HG03469 (cell line): ENCODE measurements around the gene PGS1.

Experiments
- ATAC-seq: cut with Tn5 transposase; IDR thresholded peaks from one replicate; pipeline ENCODE4 v1.9.1; 2021; ENCODE audit warnings: mild to moderate bottlenecking, moderate library complexity, moderate number of reproducible peaks; ENCODE audit not compliant: unreplicated experiment

Gene PGS1

DNA sequence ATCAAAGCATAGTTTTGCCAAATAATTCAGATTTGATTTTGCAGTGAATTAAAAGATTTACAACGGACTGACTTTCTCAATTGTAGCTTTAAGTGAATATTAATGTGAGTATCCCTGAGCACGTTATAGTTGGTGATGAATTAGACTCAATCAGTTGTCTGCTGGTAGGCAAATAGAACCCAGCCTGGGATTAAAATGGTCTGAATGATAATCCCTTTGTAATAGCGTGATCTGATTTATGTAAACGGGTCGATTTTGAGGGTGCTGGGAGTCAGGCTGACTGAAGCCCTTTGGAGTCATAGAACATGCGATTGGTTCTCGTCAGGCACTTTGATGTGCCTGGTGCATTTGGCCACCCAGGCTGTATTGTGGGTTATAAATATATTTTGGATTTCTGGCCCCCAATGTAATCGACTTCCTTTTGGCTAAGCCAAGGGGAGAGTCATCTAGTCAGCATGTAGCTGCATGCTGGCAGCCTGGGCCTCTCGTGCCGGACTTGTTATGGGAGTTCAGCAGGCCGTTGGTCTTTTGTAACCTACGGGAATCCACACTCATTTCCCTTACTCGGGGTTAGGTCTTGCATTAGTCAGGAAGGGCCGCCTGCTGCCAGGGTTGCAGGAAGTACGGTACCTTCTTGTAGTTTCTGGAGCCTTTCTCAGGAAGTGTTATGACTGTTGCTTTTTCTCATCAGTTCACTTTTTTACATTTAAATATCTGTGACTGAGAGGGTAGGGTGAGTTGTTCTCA, 5.4 kb downstream of the PGS1 start:
- no peak for ATAC-seq

- no peak for ATAC-seq
Measured at GRCh38 chr17:78384479-78385175, 6.2 kb downstream of the PGS1 start.

- no peak for ATAC-seq
Measured at GRCh38 chr17:78387977-78388941, 9.8 kb downstream of the PGS1 start.

DNA sequence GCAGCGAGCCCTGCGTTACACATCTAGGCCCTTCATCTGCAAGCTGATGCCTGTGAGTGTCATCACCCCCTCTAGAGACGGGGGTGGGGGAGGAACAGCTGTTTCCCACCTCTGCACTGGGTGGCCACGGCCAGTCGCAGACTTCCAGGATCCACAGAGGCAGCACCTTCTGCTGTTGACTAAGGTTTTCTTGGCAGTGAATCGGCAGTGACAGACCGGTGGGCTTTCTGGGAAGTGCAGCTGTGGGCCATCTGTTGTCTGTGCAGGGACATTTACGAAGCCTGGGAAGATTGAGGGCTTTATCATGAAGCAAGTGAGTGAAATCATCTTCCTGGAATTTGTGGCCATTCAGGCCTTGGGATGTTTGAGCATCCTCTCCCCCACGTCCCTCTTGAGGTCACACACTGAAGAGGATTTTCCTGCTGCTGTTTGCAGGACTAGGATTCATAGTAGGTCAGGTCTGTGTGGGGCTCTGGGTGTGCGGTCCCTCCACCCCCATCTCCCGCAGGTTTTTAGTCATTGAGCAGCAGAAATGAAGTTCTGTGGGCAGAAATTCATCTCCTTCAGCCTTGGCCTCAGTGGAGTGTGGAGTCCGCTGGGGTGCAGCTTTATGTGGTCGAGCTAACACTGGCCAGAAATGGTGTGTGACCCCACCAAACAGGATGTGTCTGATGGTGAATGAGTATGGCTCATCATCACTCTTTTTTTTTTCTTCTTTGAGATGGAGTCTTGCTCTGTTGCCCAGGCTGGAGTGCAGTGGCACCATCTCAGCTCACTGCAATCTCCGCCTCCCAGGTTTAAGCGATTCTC, 12.0 kb downstream of the PGS1 start:
- no peak for ATAC-seq

- no peak for ATAC-seq
Measured at GRCh38 chr17:78391051-78391431, 12.6 kb downstream of the PGS1 start.

DNA sequence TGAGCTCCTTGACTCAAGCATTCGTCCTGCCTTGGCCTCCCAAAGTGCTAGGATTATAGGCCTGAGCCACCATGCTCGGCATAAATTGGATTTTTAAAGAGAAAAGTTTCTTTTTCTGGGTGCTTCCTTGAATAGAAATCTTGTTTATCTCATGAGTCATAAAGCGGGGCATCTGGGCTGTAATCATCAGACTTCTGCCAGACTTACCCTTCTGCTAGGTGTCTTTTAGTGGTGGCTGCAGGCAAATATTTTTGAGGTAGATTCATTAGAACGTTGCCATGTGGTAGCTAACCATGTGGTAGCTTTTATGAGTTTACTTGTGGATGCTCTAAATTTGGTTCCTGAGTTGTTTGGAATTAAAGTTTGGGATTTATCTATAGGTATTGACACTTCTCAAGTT, 13.4 kb downstream of the PGS1 start:
- no peak for ATAC-seq

DNA sequence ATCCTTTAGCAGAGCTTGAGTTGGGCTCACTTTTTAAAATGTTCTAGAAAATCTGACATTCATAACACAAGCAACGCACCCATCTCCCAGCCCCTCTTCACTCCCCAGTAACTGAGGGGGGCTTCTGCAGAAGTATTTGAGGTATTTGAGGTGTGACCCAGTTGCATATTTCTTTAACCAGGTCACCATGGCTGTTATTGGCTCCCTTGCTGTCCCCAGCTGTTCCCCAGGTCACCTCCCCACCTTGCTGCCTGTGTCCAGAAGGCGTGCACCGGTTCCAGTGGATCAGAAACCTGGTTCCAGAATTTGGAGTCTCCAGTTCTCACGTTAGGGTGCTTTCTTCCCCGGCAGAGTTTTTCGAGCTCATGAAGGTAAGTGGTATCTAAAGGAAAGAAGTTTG, 13.8 kb downstream of the PGS1 start:
- ATAC-seq = no peak

DNA sequence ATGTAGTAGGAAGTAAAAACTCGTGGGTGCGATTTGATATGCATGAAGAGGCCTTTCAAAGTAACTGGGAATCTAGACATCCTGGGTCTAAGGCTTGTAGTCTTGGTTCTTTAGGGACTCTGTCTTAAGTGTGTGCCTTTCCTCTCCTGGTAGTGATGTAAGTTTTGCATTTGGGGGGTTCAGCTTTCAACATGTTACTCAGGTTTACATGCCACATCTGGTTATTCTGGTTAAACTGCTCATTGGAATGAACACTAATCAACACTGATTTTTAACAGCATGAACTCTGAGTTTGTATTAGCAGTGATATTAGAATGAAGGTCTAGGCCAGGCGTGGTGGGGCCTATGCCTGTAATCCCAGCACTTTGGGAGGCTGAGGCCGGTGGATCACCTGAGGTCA, 15.1 kb downstream of the PGS1 start:
- ATAC-seq = no peak

- no peak for ATAC-seq
Measured at GRCh38 chr17:78394209-78394608, 15.8 kb downstream of the PGS1 start.

GRCh38 chr17:78395155-78395554, 16.7 kb downstream of the PGS1 start:
- no peak for ATAC-seq

- no peak for ATAC-seq
Measured at GRCh38 chr17:78396441-78397337, 18.2 kb downstream of the PGS1 start.

DNA sequence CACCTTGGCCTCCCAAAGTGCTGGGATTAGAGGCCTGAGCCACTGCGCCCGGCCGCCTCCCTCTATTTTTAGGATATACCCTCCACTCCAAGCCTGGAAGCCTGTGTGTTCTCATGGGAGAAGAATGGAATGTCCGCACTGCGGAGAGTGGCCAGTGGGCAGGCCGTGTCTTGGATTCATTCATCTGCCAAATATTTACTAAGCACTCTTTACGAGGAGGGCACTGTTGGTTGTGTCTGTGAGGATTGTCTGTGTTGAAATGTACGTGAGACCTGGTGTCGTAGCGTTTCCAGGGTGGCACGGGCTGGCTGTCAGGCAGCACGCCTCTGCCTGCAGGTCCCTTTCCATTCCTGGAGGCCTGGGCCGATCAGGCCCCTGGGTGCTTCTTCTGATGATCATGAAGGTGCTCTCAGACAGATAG, 19.2 kb downstream of the PGS1 start:
- no peak for ATAC-seq

DNA sequence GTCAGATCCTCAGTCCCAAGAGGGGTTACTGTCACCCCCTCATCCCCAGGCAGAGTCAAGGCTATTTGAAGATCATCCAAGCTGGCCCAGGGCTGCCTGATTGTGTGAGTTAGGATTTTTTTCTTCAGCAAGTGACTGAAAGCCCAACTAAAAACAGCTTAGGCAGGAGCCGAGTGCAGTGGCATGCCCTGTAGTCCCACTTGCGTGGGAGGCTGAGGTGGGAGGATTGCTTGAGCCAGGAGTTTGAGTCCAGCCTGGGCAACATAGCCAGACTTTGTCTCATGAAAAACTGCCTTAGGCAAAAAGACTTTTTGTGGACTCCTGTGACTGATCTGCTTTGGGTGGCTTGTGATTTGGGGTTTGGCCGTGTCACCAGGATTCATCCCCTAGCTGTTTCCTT, 19.9 kb downstream of the PGS1 start:
- no peak for ATAC-seq

DNA sequence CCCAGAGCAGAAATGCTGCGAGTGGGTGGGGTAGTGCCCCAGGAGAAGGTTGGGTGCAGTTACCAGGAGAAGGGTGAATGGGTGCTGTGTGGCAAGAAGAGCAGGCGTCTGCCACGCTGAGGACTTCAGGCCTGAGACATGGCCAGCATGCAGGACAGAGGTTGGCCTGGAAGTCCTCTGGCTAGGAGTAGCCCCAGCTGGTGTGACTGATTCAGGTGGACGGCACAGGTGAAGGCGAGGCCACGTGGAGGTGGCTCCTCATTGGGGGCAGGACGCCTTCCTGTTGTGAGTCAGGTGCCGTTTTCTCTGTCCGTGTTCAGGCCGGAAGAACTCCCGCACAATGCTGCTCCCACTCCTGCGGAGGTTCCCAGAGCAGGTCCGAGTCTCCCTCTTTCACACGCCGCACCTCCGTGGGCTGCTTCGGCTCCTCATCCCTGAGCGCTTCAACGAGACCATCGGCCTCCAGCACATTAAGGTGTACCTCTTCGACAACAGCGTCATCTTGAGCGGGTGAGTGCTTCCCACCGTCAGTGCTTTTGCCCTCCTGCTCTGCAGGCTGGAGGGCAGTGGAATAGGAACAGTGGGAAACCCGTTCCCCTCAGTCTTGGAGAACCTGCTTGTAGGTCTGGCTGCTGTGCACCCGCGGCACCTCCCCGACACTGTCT, 20.7 kb downstream of the PGS1 start:
- no peak for ATAC-seq

GRCh38 chr17:78399693-78400144, 21.3 kb downstream of the PGS1 start:
- no peak for ATAC-seq

GRCh38 chr17:78400581-78401240, 22.3 kb downstream of the PGS1 start:
- no peak for ATAC-seq

- no peak for ATAC-seq
Measured at GRCh38 chr17:78401246-78401645, 22.8 kb downstream of the PGS1 start.

GRCh38 chr17:78401891-78402290, 23.4 kb downstream of the PGS1 start:
- ATAC-seq = no peak
